ENCODE results near the gene BRME1.

- TF ChIP-seq CTCF (optimal IDR thresholded peaks at IDR 0.05 in 1 of 3, IDR thresholded peaks at IDR 0.05 in 1 of 3, conservative IDR thresholded peaks at IDR 0.05 in 1 of 3; ENCODE audit: extremely low read depth in 1 of 3, insufficient read depth in 2 of 3, low read length in 3 of 3) (no peak), EZH2 (IDR thresholded peaks at IDR 0.05; ENCODE audit: low read length) (no peak)
Measured at GRCh38 chr19:13929956-13930355, 24.0 kb upstream of the BRME1 start.
